H1 (cell line): ENCODE results near the gene NLN. TPM values are rescaled to one million over a fixed set of nuclear protein-coding genes. Genes with fewer than 3 reads are reported as not detected.

ENCODE experiments used
- CTCF ChIA-PET: fragments of 300-600 bp; sonication (Branson Sonifier 250); formaldehyde crosslinking; loops from one replicate; lab custom pipeline; 2021; ENCODE audit not compliant: partially characterized antibody; lab: Charles Lee
- POLR2A ChIA-PET: fragments of 300-600 bp; sonication (Branson Sonifier 250); formaldehyde crosslinking; loops from one replicate; lab custom pipeline; 2021; ENCODE audit warnings: inconsistent platforms; ENCODE audit not compliant: partially characterized antibody; lab: Charles Lee
- DNase-seq, 2 experiments: peaks; one replicate each; pipeline versions ENCODE4 v3.0.0 to v3.0.0-alpha.2; 2010 to 2022; ENCODE audit warnings: low spot score in 2 of 2, low read depth in 1 of 2, mixed read lengths in 1 of 2
- FAIRE-seq: peaks from 2 replicates; lab custom pipeline; 2011; peaks lifted over from hg19 to GRCh38; lab: Jason Lieb, UNC
- H2AFZ ChIP-seq: 2 replicates; pipeline ENCODE4 v1.8.1; 2012; ENCODE audit warnings: low read length, inconsistent platforms
- H2AK5ac ChIP-seq: 2 replicates; pipeline ENCODE4 v1.6.1; 2013; ENCODE audit warnings: low read depth, low read length
- H2BK120ac ChIP-seq: replicated peaks from 2 replicates; pipeline ENCODE3; 2013; ENCODE audit warnings: low read depth, low read length, inconsistent platforms
- H2BK12ac ChIP-seq: 2 replicates; pipeline ENCODE4 v1.6.1; 2013; ENCODE audit warnings: low read depth, low read length
- H2BK15ac ChIP-seq: 2 replicates; pipeline ENCODE4 v1.6.1; 2013; ENCODE audit warnings: low read length
- H2BK20ac ChIP-seq: 2 replicates; pipeline ENCODE4 v1.6.1; 2013; ENCODE audit warnings: low read length
- H2BK5ac ChIP-seq: 2 replicates; pipeline ENCODE4 v1.6.1; 2013; ENCODE audit warnings: low read depth, low read length
- H3K14ac ChIP-seq: 2 replicates; pipeline ENCODE4 v1.6.1; 2013; ENCODE audit warnings: inconsistent platforms; ENCODE audit not compliant: insufficient read length
- H3K18ac ChIP-seq: 2 replicates; pipeline ENCODE4 v1.6.1; 2013; ENCODE audit warnings: low read length; ENCODE audit errors: extremely low read depth
- H3K23ac ChIP-seq: 2 replicates; pipeline ENCODE4 v1.6.1; 2013; ENCODE audit warnings: inconsistent platforms; ENCODE audit not compliant: insufficient read length
- H3K23me2 ChIP-seq: 2 replicates; pipeline ENCODE4 v1.6.1; 2013; ENCODE audit warnings: low read depth, low read length
- H3K27ac ChIP-seq: 2 replicates; pipeline ENCODE4 v1.6.1; 2011; ENCODE audit warnings: low read depth, low read length, inconsistent platforms
- H3K27me3 ChIP-seq, 4 experiments: replicated peaks in 1 of 4; 1 replicate in 1 of 4; 2 replicates in 3 of 4; pipeline versions ENCODE4 v1.6.1 to v1.8.1; 2011 to 2013; ENCODE audit warnings: low read length in 3 of 4, mild to moderate bottlenecking in 3 of 4, inconsistent platforms in 2 of 4, mixed read lengths in 2 of 4, moderate library complexity in 1 of 4; ENCODE audit not compliant: control insufficient read depth in 3 of 4, insufficient read depth in 3 of 4; ENCODE audit errors: extremely low read depth in 1 of 4
- H3K36me3 ChIP-seq, 4 experiments: 2 replicates each; pipeline versions ENCODE4 v1.6.1 to v1.8.1; 2011 to 2013; ENCODE audit warnings: mild to moderate bottlenecking in 4 of 4, low read length in 3 of 4, moderate library complexity in 2 of 4, control low read depth in 1 of 4, inconsistent platforms in 1 of 4; ENCODE audit not compliant: insufficient read depth in 4 of 4, control insufficient read depth in 2 of 4
- H3K4ac ChIP-seq: replicated peaks from 2 replicates; pipeline ENCODE3; 2013; ENCODE audit warnings: low read length, low read depth, mixed read lengths, inconsistent platforms; ENCODE audit not compliant: insufficient read length
- H3K4me1 ChIP-seq, 4 experiments: replicated peaks in 1 of 4; 1 replicate in 1 of 4; 2 replicates in 3 of 4; pipeline versions ENCODE4 v1.6.1 to v1.8.1; 2011 to 2013; ENCODE audit warnings: low read length in 3 of 4, inconsistent platforms in 2 of 4, mixed read lengths in 1 of 4; ENCODE audit not compliant: insufficient read depth in 4 of 4, control insufficient read depth in 3 of 4
- H3K4me2 ChIP-seq, 2 experiments: 2 replicates each; pipeline versions ENCODE4 v1.6.1 to v1.8.1; 2011 to 2013; ENCODE audit warnings: low read depth in 2 of 2, low read length in 2 of 2, control low read depth in 1 of 2, inconsistent platforms in 1 of 2, mild to moderate bottlenecking in 1 of 2; ENCODE audit not compliant: insufficient read depth in 1 of 2
- H3K4me3 ChIP-seq, 4 experiments: fragments of 200-600, 300-600 bp in 1 of 4; sonication (generic), shearing (Covaris generic), sonication (Bioruptor Twin) in 1 of 4; 2 replicates each; pipeline versions ENCODE4 v1.5.1 to v1.8.1; 2011 to 2016; ENCODE audit warnings: low read length in 4 of 4, low read depth in 3 of 4, control low read depth in 2 of 4, inconsistent platforms in 2 of 4, mild to moderate bottlenecking in 2 of 4, mixed read lengths in 1 of 4, moderate library complexity in 1 of 4; ENCODE audit not compliant: insufficient read depth in 2 of 4; ENCODE audit errors: extremely low read depth in 1 of 4
- H3K56ac ChIP-seq: replicated peaks from 2 replicates; pipeline ENCODE3; 2013; ENCODE audit warnings: low read depth, mild to moderate bottlenecking, mixed read lengths, low read length, inconsistent platforms; ENCODE audit not compliant: insufficient read length
- H3K79me1 ChIP-seq: 2 replicates; pipeline ENCODE4 v1.6.1; 2013; ENCODE audit warnings: low read depth, low read length, control low read depth
- H3K79me2 ChIP-seq, 2 experiments: 2 replicates each; pipeline versions ENCODE4 v1.6.1 to v1.8.1; 2012 to 2013; ENCODE audit warnings: low read length in 2 of 2, mild to moderate bottlenecking in 2 of 2, inconsistent platforms in 1 of 2; ENCODE audit not compliant: insufficient read depth in 2 of 2, control insufficient read depth in 1 of 2
- H3K9ac ChIP-seq, 4 experiments: replicated peaks in 1 of 4; 1 replicate in 1 of 4; 2 replicates in 3 of 4; pipeline versions ENCODE4 v1.6.1 to v1.8.1; 2011 to 2013; ENCODE audit warnings: low read depth in 3 of 4, low read length in 3 of 4, control low read depth in 2 of 4, mild to moderate bottlenecking in 2 of 4, moderate library complexity in 2 of 4, inconsistent platforms in 1 of 4; ENCODE audit errors: extremely low read depth in 1 of 4
- H3K9me3 ChIP-seq, 2 experiments: 2 replicates each; pipeline versions ENCODE4 v1.6.1 to v1.8.1; 2012 to 2013; ENCODE audit warnings: mild to moderate bottlenecking in 2 of 2, moderate library complexity in 2 of 2, control low read depth in 1 of 2, inconsistent platforms in 1 of 2, low read depth in 1 of 2, low read length in 1 of 2, mixed read lengths in 1 of 2; ENCODE audit not compliant: insufficient read depth in 2 of 2
- H4K20me1 ChIP-seq, 2 experiments: replicated peaks in 1 of 2; 2 replicates each; pipeline versions ENCODE3 to v1.8.1; 2011 to 2013; ENCODE audit warnings: inconsistent platforms in 2 of 2, low read length in 2 of 2, mild to moderate bottlenecking in 1 of 2; ENCODE audit not compliant: insufficient read depth in 2 of 2, control insufficient read depth in 1 of 2
- H4K5ac ChIP-seq: 2 replicates; pipeline ENCODE4 v1.6.1; 2013; ENCODE audit warnings: low read length, low read depth, mixed read lengths, inconsistent platforms; ENCODE audit not compliant: insufficient read length
- H4K8ac ChIP-seq: 2 replicates; pipeline ENCODE4 v1.8.0; 2013; ENCODE audit warnings: mild to moderate bottlenecking, moderate library complexity, low read length, inconsistent platforms; ENCODE audit not compliant: insufficient read depth; ENCODE audit errors: extremely low read depth
- H4K91ac ChIP-seq: replicated peaks from 2 replicates; pipeline ENCODE3; 2013; ENCODE audit warnings: low read length, mixed read lengths, inconsistent platforms; ENCODE audit not compliant: insufficient read length
- BCL11A ChIP-seq, 2 experiments: IDR thresholded peaks; one replicate each; pipeline ENCODE4 v1.6.1; 2011; ENCODE audit warnings: low read depth in 2 of 2, low read length in 2 of 2, mild to moderate bottlenecking in 2 of 2
- HDAC6 ChIP-seq: IDR thresholded peaks from one replicate; pipeline ENCODE4 v1.7.1; 2012; ENCODE audit warnings: low read depth, mild to moderate bottlenecking, inconsistent platforms, low read length, moderate library complexity
- SIRT6 ChIP-seq: IDR thresholded peaks from one replicate; pipeline ENCODE4 v1.7.1; 2012; ENCODE audit warnings: low read length, inconsistent platforms
- polyA plus RNA-seq, 7 experiments: library from polyadenylated mRNA; depleted of rRNA in 3 of 7; stranded (reverse) in 5 of 7; unstranded in 2 of 7; fragments of >200 nt in 5 of 7; fragments of 200-250 nt in 2 of 7; gene quantifications; 1 replicate in 5 of 7; 2 replicates in 1 of 7; 4 replicates in 1 of 7; pipeline versions ENCODE4 v1.2.1 to v1.2.3, GENCODE V29; 2011 to 2013; ENCODE audit warnings: missing spikeins in 2 of 7, mixed read lengths in 2 of 7
- total RNA-seq: library from RNA; stranded (reverse); fragmentation: NEBNext Ultra II Directional; extraction: Animal tissue kit (Norgen Biotek cat#: 25700); gene quantifications from 2 replicates; pipeline ENCODE4 v1.2.1, GENCODE V29; 2021

Gene NLN
- total and polyA plus RNA-seq, 2 of the 8 experiments (the other 6 are each of a cell fraction or from before 2014, with no cell fraction given), result 46.7 to 192 TPM

DNA sequence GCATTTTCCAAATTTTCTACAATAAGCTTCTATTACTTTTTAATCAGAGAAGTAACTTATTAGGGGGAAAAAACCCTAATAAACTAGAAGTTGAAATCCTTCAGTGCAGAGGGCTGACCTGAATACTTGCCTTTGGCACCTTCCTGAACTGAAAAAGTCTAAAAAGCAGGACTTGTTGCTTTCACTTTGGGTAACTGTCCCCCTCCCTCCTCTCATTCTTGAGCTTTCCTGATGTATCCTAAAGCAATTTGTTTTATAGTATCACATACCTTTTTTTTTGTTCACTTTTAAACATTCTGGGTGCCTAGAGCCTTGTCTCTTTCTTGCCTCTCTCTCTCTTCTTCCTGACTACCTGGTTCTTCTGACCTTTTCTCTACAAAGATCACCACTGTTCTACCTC, 140.4 kb downstream of the NLN start:
- no peaks in the 10 kb centered on the region for H3K79me1 ChIP-seq
- H2AK5ac ChIP-seq, result no peak overlapping the region
- H3K9ac ChIP-seq, result no peak overlapping the region
- ChIA-PET CTCF (interaction anchor here (0.6 kb wide), 1 partner anchor 633 kb away, joined by 3 read pairs; no protein-coding TSS in a partner anchor), POLR2A (no interaction called here)
- no peak overlapping the region for H2BK5ac ChIP-seq
- no peak overlapping the region for H3K4ac ChIP-seq
- DNase-seq, result no peak
- no peak overlapping the region for H2AFZ ChIP-seq
- H4K5ac ChIP-seq, result no peak overlapping the region
- H3K79me2 ChIP-seq, result no peaks in the 10 kb centered on the region
- TF ChIP-seq HDAC6 (no peak), SIRT6 (no peak), BCL11A (IDR thresholded peaks at IDR 0.05; ENCODE audit: low read depth in 2 of 2, low read length in 2 of 2) (no peak)
- H3K27me3 ChIP-seq, result no peaks in the 10 kb centered on the region
- H2BK15ac ChIP-seq, result no peak overlapping the region
- H3K23me2 ChIP-seq, result no peaks in the 10 kb centered on the region
- no peaks in the 10 kb centered on the region for H3K36me3 ChIP-seq
- no peak overlapping the region for H3K18ac ChIP-seq
- H3K27ac ChIP-seq, result no peak overlapping the region
- H2BK20ac ChIP-seq, result no peak overlapping the region
- no peak overlapping the region for H2BK120ac ChIP-seq
- no peaks in the 10 kb centered on the region for H3K4me1 ChIP-seq
- no peak overlapping the region for H3K4me2 ChIP-seq
- no peaks in the 10 kb centered on the region for H3K9me3 ChIP-seq
- no peak overlapping the region for H3K23ac ChIP-seq
- H2BK12ac ChIP-seq, result no peak overlapping the region
- no peak overlapping the region for H4K91ac ChIP-seq
- H4K20me1 ChIP-seq, result no peaks in the 10 kb centered on the region
- no peak overlapping the region for H4K8ac ChIP-seq
- H3K56ac ChIP-seq, result no peak overlapping the region
- H3K4me3 ChIP-seq, result no peak overlapping the region
- no peak overlapping the region for H3K14ac ChIP-seq
- FAIRE-seq, result no peak
